ENCODE results near the gene SPDYE4.

DNA sequence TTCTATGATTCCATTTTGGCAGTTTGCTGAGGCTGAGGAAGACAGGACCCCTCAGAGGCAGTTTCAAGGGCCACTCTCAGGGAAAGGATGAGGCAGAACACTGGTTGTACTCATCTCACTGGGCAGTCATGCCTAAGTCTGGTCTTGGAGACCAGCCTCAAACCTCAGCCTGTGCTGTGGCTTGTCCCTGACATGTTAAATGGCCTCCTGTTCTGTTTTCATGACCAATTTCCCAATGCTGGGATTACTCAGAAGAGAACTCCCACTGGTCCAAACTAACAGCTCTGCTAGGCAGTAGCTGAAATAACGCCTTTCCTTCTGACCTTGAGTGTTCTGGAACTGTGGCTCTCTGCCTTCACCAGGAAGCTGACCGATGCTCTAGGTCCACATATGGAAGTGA lies 8.4 kb upstream of the SPDYE4 start:
- TF ChIP-seq, protein P1, sequence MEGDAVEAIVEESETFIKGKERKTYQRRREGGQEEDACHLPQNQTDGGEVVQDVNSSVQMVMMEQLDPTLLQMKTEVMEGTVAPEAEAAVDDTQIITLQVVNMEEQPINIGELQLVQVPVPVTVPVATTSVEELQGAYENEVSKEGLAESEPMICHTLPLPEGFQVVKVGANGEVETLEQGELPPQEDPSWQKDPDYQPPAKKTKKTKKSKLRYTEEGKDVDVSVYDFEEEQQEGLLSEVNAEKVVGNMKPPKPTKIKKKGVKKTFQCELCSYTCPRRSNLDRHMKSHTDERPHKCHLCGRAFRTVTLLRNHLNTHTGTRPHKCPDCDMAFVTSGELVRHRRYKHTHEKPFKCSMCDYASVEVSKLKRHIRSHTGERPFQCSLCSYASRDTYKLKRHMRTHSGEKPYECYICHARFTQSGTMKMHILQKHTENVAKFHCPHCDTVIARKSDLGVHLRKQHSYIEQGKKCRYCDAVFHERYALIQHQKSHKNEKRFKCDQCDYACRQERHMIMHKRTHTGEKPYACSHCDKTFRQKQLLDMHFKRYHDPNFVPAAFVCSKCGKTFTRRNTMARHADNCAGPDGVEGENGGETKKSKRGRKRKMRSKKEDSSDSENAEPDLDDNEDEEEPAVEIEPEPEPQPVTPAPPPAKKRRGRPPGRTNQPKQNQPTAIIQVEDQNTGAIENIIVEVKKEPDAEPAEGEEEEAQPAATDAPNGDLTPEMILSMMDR (IDR thresholded peaks at IDR 0.05; ENCODE audit: insufficient read depth, low read depth, low read length) = no peak
- no peak for TF ChIP-seq EZH2 (IDR thresholded peaks at IDR 0.05; ENCODE audit: insufficient read depth, low read length)

Measured in astrocyte (in vitro differentiated cells and primary cell).